MV-4-11 (cell line): Measurements from ENCODE around the gene FAM222A.

ENCODE experiments used
- DNase-seq: peaks from one replicate; lab custom pipeline; 2025; lab: John Stamatoyannopoulos, UW

Gene FAM222A

GRCh38 chr12:109738209-109738608 lies 24.6 kb downstream of the FAM222A start:
- DNase-seq = no peak

DNA sequence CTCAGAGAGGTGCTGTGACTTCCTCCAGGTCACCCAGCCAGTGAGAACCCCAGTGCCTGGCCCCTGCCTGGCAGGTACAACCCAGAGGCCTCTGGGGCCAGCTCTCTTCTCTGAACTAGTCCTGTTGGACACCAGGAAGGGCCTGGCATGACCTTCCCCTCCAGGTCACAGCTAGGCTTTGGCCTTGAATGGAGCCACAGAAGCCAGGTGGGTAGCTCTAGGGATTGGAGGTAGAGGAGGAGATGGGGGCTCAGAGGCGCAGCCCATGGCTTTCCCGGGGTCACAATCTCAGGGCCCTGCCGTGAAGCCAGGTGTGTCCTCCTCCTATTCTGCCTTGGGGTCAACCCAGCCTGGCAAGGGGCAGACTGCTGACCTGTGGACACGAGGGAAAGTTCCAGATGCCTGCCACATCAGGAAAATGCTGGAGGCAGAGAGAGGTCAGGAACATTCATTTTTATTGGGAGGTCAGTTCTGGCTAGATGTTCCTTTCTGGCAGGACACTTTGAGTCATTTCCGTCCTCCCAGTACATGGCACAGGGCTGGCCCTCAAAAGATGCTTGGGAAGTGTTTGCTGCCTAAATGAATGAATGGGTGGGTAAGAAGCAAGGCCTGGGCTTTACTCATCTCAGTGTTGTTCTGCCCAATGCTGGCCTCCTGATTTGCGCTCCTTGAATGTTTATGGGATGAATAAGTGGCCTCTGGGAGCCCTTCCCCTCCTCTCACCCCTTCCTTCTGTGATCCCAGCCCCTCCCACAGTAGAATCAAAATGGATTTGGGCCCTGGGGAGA lies 25.4 kb downstream of the FAM222A start:
- DNase-seq = no peak

GRCh38 chr12:109739747-109740693 lies 26.4 kb downstream of the FAM222A start:
- DNase-seq = no peak

DNA sequence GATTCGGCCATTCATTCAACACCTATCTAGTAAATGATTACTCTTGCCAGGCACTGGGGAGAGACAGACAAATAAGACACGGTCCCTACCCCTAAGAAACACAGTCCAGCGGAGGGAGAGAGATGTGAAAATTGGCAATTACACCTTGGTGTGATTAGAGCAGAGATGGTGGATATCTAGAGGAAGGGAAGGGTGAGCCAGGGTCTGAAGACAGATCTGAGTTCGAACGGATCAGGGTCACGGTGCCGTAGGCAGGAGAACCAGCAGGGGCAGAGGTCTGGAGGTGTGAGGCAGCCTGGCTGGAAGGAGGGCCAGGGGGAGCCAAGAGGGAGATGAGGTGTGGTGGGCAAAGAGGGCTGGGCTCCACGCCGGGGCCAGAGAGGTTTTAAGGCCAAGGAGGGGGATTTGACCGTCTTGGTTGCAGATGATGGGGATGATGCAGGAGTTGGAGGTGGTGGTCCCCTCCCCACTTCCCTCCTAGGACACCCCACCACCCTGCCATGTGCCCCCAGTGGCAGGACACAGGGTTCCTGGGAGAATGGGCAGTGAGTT lies 27.1 kb downstream of the FAM222A start:
- DNase-seq = no peak

DNA sequence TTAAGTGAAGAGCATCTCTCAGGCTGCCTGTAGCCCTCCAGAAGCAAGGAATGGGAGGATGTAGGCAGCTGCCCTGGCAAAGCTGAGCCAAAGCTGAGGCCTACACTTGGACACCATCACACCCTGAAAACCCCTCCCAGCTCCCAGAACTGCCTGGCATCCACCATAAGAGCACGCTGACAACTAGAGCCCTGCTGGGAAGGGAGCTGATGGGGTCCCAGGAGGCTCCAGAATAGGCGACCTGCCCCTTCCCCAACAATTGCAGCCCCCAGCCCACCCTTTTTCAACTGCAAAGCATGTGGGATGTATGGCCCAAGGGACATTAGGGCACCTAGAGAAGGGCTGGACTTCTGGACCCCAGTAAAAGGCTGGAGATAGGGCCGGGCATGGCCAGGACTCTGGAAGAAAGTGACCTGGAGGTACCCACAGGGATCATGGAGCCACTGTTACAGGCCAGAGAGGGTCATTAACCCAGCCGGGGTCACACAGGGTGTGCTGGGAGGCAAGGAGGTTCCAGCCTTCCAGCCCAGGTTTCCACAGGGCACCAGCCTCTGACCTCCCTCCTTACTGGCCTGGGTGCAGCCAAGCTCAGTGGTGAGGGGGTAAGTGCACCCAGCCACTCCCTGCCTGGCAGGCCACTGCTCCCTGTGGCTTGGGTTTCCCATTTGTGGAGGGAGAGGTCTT lies 27.8 kb downstream of the FAM222A start:
- no peak for DNase-seq

GRCh38 chr12:109741970-109742703 lies 28.5 kb downstream of the FAM222A start:
- DNase-seq = no peak

GRCh38 chr12:109743076-109743910 lies 29.7 kb downstream of the FAM222A start:
- no peak for DNase-seq

DNA sequence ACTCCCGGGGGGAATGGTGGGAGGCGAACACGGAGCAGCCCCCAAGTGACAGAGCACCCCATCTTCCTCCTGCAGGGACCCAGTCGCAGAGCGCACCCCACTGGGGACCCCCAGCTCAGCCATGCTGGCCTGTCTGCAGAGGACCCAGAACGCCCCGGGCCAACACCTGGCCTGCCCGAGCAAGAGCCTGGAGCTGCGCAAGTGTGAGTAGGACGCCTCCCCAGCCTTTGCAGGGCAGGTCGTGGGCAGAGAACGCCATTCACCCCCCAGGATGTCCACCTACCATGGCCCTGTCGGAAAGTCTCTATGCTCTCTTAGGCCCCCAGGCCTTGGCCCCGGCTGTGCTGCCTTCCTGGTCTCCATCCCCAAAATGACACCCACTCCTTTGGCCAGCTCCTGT lies 30.4 kb downstream of the FAM222A start:
- DNase-seq = no peak

- DNase-seq = peak; percentile 72
Observed at GRCh38 chr12:109744986-109745942, 31.6 kb downstream of the FAM222A start.

DNA sequence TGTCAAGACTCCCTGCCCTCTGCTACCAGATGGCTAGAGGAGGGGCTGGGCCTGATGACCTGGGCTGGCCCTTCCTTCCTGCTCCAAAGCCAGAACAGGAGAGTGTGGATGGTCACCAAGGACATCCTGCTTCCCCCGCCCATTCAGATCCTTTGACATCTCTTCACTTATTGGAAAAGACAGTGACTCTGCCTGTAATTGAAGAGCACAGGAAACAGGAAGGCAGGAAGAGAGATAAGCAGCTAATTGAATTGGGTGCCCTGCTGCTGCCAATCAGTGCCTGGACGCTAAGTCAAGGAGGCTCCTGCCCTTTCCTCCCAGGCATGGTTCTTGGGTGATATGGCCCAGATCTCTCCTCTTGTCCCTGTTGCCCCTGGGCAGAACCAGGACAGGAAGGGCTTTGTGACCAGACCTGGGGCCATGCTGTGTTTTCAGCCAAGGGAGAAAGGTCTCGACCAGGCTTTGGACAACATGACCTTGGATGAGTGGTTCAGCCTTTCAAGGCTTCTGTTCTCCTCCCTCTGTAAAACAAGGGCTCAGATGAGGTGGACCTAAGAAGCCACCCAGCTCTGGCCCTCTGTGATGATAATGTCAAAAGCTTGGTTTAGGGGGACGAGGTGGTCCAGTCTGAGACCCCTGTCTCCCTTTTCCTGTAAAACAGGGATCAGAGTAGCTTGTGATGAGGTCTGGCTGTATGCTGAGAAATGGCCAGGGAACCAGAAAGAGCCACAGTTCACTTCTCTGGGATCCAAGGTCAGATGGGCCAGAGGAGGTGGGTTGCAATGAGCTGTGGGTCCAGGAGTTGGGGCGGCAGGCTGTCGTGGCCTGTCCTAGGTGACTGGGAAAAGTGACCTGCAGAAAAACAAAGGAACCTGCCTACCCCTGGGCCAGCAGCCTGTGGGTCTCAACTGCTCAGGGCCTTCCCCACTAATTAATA lies 38.8 kb downstream of the FAM222A start:
- DNase-seq = no peak

GRCh38 chr12:109753054-109753401 lies 39.4 kb downstream of the FAM222A start:
- DNase-seq = no peak

DNA sequence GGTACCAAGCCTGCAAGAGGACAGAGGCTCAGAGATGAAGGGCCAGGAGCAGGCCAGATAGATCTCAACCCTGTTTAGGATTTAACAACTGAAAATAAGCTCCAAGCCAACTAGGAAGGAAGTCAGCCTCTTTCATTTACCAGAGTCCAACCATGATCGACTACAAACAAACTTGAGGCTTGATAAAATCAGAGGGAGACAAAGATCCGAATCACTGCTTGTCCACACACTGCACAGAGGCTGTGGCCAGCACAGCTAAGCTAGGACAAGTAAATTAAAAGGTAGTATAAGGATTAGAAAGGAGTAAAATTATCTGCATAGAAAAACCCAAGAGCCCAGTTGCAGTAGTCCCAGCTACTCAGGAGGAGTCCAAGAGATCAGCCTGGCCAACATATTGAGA lies 40.3 kb downstream of the FAM222A start:
- no peak for DNase-seq

DNA sequence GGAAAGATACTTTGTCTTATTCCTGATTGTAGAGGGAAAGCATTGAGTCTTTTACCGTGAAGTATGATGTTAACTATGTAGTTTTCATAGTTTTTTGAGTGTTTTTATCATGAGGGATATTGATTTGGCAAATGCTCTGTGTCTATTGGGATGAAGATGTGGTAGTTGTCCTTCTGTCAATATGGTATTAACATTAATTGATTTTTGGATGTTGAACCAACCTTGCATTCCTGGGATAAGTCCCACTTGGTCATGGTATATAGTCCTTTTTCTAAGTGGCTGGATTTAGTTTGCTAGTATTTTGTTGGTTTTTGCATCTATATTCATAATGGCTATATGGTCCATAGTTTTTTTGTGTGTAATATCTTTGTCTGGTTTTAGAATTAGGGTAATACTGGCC lies 42.8 kb downstream of the FAM222A start:
- DNase-seq = no peak

DNA sequence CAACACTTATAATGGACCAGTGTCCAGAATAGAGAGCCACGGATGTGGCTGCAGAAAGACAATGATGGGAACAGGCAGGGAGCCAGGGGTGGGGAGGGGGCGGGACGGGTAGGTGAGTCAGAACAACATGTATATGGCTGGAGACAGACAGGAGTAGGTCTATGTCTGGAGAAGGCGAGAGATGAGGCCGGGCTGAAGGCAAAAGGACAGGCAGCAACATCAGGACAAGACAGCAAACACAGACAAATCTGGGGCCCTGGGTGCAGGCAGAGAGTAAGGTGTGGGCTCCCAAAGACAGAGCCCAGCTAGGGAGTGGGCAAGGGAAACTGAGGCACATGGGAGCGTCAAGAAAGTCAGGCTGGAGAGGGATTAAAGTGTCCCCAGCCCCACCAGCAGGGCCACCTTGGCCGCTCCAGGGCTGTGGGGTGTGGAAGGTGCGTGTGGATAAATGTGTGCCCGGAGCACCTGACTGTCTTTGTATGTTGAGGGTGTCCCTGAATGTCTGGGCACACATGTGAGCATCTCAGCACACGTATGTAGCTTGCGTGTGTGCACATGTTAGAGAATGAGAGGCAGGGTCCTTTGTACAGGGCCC lies 44.1 kb downstream of the FAM222A start:
- no peak for DNase-seq

GRCh38 chr12:109758426-109759420 lies 45.1 kb downstream of the FAM222A start:
- no peak for DNase-seq

DNA sequence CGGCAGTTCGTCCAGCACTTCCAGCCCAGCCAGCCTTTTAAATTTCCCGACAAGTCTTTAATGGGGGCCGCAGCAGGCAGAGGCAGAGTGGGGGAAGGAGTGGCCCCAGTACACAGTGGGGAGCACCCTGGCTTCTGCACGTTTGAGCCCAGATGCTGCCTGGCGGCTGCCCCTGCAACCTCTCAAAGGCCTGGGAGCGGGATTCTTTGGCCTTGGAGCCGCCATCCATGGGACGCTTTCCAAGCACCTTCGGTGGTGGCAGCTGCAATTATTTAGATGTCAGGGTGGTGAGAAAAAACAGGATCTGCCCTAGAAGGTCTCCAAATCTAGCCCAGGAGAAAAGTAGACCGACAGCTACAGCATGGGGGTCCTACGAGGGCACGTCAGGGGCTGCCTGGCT lies 46.0 kb downstream of the FAM222A start:
- no peak for DNase-seq
